ENCODE results near the gene NCK2. TPM values are rescaled to one million over a fixed set of nuclear protein-coding genes. Genes with fewer than 3 reads are reported as not detected.

NCK2 gene
- polyA plus RNA-seq, 2 of the 4 experiments (the other 2 are of a cell fraction) = 17.1 to 17.8 TPM

DNA sequence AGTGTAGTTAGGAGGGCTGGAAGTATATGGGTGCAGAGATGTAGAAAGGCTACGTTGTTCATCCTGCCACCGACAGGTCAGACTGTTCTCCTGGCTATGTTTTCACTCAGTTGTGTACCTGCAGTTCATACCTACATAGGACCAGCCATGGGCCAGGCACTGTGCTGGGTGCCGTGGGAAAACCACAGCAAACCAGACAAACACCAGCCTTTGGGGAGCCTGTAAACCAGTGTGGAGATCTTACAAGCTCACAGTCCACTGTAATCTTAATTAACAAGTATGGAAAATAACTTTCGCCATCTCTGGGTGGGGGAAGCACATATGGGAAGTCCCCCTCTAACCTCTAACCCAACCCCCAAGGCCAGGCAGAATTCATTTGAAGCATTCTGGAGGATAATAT is 12.7 kb downstream of the NCK2 start:
- ATAC-seq (no peak), FAIRE-seq (no peak), DNase-seq (ENCODE audit: low read depth in 1 of 2, low spot score in 1 of 2) (no peak)
- Histone ChIP-seq H3K27ac (no peak overlapping the region), H3K4me3 (no peak overlapping the region), H3K4me2 (no peak overlapping the region), H3K4me1 (no peaks in the 10 kb centered on the region), H3K9me3 (no peaks in the 10 kb centered on the region)
- TF ChIP-seq MAFK (IDR thresholded peaks at IDR 0.05; ENCODE audit: partially characterized antibody) = no peak
- no peak for TF ChIP-seq HEYL (CRISPR knock-in tag; IDR thresholded peaks at IDR 0.05)
- TF ChIP-seq PHF8 (IDR thresholded peaks at IDR 0.05; ENCODE audit: borderline replicate concordance, low read depth) = no peak
- no peak for TF ChIP-seq TP53 (CRISPR knock-in tag; IDR thresholded peaks at IDR 0.05)
- TF ChIP-seq, protein P1, sequence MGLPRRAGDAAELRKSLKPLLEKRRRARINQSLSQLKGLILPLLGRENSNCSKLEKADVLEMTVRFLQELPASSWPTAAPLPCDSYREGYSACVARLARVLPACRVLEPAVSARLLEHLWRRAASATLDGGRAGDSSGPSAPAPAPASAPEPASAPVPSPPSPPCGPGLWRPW (IDR thresholded peaks at IDR 0.05) = no peak
- TF ChIP-seq RNF2 (IDR thresholded peaks at IDR 0.05; ENCODE audit: borderline replicate concordance, low read depth) = no peak
- TF ChIP-seq, protein P2, sequence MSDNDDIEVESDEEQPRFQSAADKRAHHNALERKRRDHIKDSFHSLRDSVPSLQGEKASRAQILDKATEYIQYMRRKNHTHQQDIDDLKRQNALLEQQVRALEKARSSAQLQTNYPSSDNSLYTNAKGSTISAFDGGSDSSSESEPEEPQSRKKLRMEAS (IDR thresholded peaks at IDR 0.05) = no peak
- TF ChIP-seq, protein P3, sequence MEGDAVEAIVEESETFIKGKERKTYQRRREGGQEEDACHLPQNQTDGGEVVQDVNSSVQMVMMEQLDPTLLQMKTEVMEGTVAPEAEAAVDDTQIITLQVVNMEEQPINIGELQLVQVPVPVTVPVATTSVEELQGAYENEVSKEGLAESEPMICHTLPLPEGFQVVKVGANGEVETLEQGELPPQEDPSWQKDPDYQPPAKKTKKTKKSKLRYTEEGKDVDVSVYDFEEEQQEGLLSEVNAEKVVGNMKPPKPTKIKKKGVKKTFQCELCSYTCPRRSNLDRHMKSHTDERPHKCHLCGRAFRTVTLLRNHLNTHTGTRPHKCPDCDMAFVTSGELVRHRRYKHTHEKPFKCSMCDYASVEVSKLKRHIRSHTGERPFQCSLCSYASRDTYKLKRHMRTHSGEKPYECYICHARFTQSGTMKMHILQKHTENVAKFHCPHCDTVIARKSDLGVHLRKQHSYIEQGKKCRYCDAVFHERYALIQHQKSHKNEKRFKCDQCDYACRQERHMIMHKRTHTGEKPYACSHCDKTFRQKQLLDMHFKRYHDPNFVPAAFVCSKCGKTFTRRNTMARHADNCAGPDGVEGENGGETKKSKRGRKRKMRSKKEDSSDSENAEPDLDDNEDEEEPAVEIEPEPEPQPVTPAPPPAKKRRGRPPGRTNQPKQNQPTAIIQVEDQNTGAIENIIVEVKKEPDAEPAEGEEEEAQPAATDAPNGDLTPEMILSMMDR (IDR thresholded peaks at IDR 0.05) = no peak
- TF ChIP-seq, protein P4, sequence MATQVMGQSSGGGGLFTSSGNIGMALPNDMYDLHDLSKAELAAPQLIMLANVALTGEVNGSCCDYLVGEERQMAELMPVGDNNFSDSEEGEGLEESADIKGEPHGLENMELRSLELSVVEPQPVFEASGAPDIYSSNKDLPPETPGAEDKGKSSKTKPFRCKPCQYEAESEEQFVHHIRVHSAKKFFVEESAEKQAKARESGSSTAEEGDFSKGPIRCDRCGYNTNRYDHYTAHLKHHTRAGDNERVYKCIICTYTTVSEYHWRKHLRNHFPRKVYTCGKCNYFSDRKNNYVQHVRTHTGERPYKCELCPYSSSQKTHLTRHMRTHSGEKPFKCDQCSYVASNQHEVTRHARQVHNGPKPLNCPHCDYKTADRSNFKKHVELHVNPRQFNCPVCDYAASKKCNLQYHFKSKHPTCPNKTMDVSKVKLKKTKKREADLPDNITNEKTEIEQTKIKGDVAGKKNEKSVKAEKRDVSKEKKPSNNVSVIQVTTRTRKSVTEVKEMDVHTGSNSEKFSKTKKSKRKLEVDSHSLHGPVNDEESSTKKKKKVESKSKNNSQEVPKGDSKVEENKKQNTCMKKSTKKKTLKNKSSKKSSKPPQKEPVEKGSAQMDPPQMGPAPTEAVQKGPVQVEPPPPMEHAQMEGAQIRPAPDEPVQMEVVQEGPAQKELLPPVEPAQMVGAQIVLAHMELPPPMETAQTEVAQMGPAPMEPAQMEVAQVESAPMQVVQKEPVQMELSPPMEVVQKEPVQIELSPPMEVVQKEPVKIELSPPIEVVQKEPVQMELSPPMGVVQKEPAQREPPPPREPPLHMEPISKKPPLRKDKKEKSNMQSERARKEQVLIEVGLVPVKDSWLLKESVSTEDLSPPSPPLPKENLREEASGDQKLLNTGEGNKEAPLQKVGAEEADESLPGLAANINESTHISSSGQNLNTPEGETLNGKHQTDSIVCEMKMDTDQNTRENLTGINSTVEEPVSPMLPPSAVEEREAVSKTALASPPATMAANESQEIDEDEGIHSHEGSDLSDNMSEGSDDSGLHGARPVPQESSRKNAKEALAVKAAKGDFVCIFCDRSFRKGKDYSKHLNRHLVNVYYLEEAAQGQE (IDR thresholded peaks at IDR 0.05) = no peak
- no peak for TF ChIP-seq ZC3H11A (IDR thresholded peaks at IDR 0.05)
- ChIA-PET POLR2A (no interaction called here), CTCF (no interaction called here)
- 93% methylated on average over 4 of the region's 4 CpGs for WGBS (ENCODE audit: missing lambda C conversion rate)

DNA sequence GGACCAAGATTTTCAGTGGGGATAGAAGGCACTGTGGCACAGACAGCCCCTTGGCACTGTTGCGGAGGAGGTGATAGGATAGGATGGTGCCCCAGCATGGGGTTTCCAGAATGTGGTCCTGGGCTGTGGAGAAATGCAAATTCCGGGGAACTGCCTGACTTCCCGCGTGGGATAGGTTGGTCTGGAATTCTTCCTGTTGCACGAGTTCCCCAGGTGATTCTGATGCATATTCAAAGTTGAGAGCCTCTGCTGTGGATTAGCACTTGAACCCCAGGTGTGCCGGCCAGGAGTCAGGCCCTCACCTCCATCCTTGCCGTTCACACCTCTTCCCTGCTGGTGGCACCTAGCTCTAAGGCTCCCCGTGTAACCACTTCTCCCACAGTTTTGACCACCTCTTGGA is 15.5 kb downstream of the NCK2 start:
- 89% methylated on average over 8 of the region's 8 CpGs for WGBS (ENCODE audit: missing lambda C conversion rate)
- Histone ChIP-seq H3K4me2 (no peak overlapping the region), H3K4me3 (no peak overlapping the region), H3K27ac (no peak overlapping the region), H3K9me3 (no peaks in the 10 kb centered on the region), H3K4me1 (no peaks in the 10 kb centered on the region)
- ATAC-seq (no peak), FAIRE-seq (no peak), DNase-seq (ENCODE audit: low read depth in 1 of 2, low spot score in 1 of 2) (no peak)
- POLR2A ChIA-PET = no interaction called here
- CTCF ChIA-PET = no interaction called here
- TF ChIP-seq HDAC2 (IDR thresholded peaks at IDR 0.05) = no peak
- TF ChIP-seq, protein P3 (IDR thresholded peaks at IDR 0.05) = no peak
- TF ChIP-seq ZNF302 (CRISPR knock-in tag; IDR thresholded peaks at IDR 0.05) = no peak
- TF ChIP-seq NPAS2 (CRISPR knock-in tag; IDR thresholded peaks at IDR 0.05; ENCODE audit: borderline replicate concordance) = no peak
- no peak for TF ChIP-seq RNF2 (IDR thresholded peaks at IDR 0.05; ENCODE audit: borderline replicate concordance, low read depth)
- TF ChIP-seq, protein P5, sequence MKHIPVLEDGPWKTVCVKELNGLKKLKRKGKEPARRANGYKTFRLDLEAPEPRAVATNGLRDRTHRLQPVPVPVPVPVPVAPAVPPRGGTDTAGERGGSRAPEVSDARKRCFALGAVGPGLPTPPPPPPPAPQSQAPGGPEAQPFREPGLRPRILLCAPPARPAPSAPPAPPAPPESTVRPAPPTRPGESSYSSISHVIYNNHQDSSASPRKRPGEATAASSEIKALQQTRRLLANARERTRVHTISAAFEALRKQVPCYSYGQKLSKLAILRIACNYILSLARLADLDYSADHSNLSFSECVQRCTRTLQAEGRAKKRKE (CRISPR knock-in tag; IDR thresholded peaks at IDR 0.05; ENCODE audit: low read depth) = no peak
- no peak for TF ChIP-seq JUN (IDR thresholded peaks at IDR 0.05)
- TF ChIP-seq EHF (CRISPR knock-in tag; IDR thresholded peaks at IDR 0.05) = no peak
- no peak for TF ChIP-seq KDM5A (IDR thresholded peaks at IDR 0.05)
- TF ChIP-seq BHLHE40 (IDR thresholded peaks at IDR 0.05; ENCODE audit: low read depth, low read length) = no peak
- no peak for TF ChIP-seq HOXB5 (CRISPR knock-in tag; IDR thresholded peaks at IDR 0.05)
- TF ChIP-seq, protein P6, sequence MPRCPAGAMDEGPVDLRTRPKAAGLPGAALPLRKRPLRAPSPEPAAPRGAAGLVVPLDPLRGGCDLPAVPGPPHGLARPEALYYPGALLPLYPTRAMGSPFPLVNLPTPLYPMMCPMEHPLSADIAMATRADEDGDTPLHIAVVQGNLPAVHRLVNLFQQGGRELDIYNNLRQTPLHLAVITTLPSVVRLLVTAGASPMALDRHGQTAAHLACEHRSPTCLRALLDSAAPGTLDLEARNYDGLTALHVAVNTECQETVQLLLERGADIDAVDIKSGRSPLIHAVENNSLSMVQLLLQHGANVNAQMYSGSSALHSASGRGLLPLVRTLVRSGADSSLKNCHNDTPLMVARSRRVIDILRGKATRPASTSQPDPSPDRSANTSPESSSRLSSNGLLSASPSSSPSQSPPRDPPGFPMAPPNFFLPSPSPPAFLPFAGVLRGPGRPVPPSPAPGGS (IDR thresholded peaks at IDR 0.05) = no peak
- TF ChIP-seq, protein P7, sequence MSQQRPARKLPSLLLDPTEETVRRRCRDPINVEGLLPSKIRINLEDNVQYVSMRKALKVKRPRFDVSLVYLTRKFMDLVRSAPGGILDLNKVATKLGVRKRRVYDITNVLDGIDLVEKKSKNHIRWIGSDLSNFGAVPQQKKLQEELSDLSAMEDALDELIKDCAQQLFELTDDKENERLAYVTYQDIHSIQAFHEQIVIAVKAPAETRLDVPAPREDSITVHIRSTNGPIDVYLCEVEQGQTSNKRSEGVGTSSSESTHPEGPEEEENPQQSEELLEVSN (IDR thresholded peaks at IDR 0.05; ENCODE audit: borderline replicate concordance, low read depth) = no peak
- no peak for TF ChIP-seq TP53 (CRISPR knock-in tag; IDR thresholded peaks at IDR 0.05)

Measured in A549 (cell line).